Left kidney (tissue), 2 donors: ENCODE data around the gene ITLN2. TPM values are rescaled to one million over a fixed set of nuclear protein-coding genes. Genes with fewer than 3 reads are reported as not detected.
"Not testable (repeated sequence)": the region's sequence is repeated elsewhere in the genome, so short reads cannot be mapped to it uniquely, and the experiment has no call there.

ENCODE experiments used
- DNase-seq: peaks from one replicate; pipeline ENCODE4 v3.0.0-alpha.2; 2013
- polyA plus RNA-seq: library from polyadenylated mRNA; unstranded; fragments of 120-200 nt; gene quantifications from one replicate; pipeline ENCODE4 v1.2.1, GENCODE V29; 2013; ENCODE audit not compliant: insufficient read length

Gene ITLN2
- polyA plus RNA-seq, 1 donor: not detected

DNA sequence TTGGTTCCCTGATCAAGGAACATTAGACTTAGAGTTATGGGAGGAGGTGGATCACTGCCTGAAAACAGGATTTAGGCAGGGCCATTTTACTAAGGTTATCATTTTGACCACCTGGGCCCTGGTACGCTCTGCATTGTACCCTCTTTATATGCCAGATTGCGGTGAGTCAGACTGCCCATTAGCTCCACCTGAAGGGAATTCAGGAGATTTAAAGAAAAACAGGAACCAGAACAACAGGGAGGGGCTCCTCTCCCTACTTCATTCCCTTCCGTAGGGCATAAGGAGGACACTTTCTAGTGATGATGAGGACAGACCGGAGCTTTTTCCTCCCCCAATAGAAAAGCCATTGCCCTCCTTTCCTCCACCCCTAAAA, 49.0 kb downstream of the ITLN2 start:
- DNase-seq: no peak

- no peak for DNase-seq
Observed at GRCh38 chr1:160904783-160905616, 49.6 kb downstream of the ITLN2 start.

- not testable (repeated sequence) for DNase-seq
Observed at GRCh38 chr1:160902251-160902650, 52.4 kb downstream of the ITLN2 start.

GRCh38 chr1:160901768-160902167, 52.8 kb downstream of the ITLN2 start:
- no peak for DNase-seq

- DNase-seq: not testable (repeated sequence)
Observed at GRCh38 chr1:160900683-160901082, 53.9 kb downstream of the ITLN2 start.

Other genes with a start within 250 kb of the ITLN2 start
- gene CD48, start 243.0 kb downstream of the ITLN2 start, polyA plus RNA-seq: 0.80 TPM
- 0.53 TPM for gene SLAMF7, start 215.6 kb downstream of the ITLN2 start, polyA plus RNA-seq
- gene LY9, start 158.6 kb downstream of the ITLN2 start, polyA plus RNA-seq: 0.32 TPM
- gene CD244, start 91.9 kb downstream of the ITLN2 start, polyA plus RNA-seq: 0.15 TPM
- gene ITLN1, start 69.6 kb downstream of the ITLN2 start, polyA plus RNA-seq: 1.6 TPM
- gene F11R, start 66.3 kb upstream of the ITLN2 start, polyA plus RNA-seq: 97.2 TPM
- gene TSTD1, start 84.2 kb upstream of the ITLN2 start, polyA plus RNA-seq: 44.4 TPM
- gene USF1, start 91.2 kb upstream of the ITLN2 start, polyA plus RNA-seq: 67.9 TPM
- gene ARHGAP30, start 115.1 kb upstream of the ITLN2 start, polyA plus RNA-seq: 2.2 TPM
- gene NECTIN4, start 134.7 kb upstream of the ITLN2 start, polyA plus RNA-seq: 4.0 TPM
- gene KLHDC9, start 143.6 kb upstream of the ITLN2 start, polyA plus RNA-seq: 15.0 TPM
- gene PFDN2, start 163.2 kb upstream of the ITLN2 start, polyA plus RNA-seq: 61.2 TPM
- 50.5 TPM for gene NIT1, start 163.3 kb upstream of the ITLN2 start, polyA plus RNA-seq
- 57.2 TPM for gene DEDD, start 177.9 kb upstream of the ITLN2 start, polyA plus RNA-seq
- 142 TPM for gene UFC1, start 199.2 kb upstream of the ITLN2 start, polyA plus RNA-seq
- gene USP21, start 204.7 kb upstream of the ITLN2 start, polyA plus RNA-seq: 58.3 TPM
- gene PPOX, start 211.6 kb upstream of the ITLN2 start, polyA plus RNA-seq: 46.6 TPM
- 36.8 TPM for gene B4GALT3, start 222.7 kb upstream of the ITLN2 start, polyA plus RNA-seq
- gene ADAMTS4, start 244.2 kb upstream of the ITLN2 start, polyA plus RNA-seq: 1.4 TPM
- gene NDUFS2, start 247.6 kb upstream of the ITLN2 start, polyA plus RNA-seq: 211 TPM